Activated naive CD8-positive, alpha-beta T cell (primary cell): ENCODE results near the gene NUDT21.

Experiments used
- H3K27ac Mint-ChIP-seq: one replicate; pipeline ENCODE4 v1.8.0; 2021; ENCODE audit warnings: mixed read lengths
- H3K27me3 Mint-ChIP-seq: one replicate; pipeline ENCODE4 v1.8.0; 2021; ENCODE audit warnings: mixed read lengths
- H3K36me3 Mint-ChIP-seq: one replicate; pipeline ENCODE4 v1.8.0; 2021; ENCODE audit warnings: mixed read lengths
- H3K4me1 Mint-ChIP-seq: one replicate; pipeline ENCODE4 v1.8.0; 2021; ENCODE audit warnings: low read depth, mixed read lengths
- H3K4me3 Mint-ChIP-seq: one replicate; pipeline ENCODE4 v1.8.0; 2021; ENCODE audit warnings: mild to moderate bottlenecking, mixed read lengths
- H3K9me3 Mint-ChIP-seq: one replicate; pipeline ENCODE4 v1.8.0; 2021; ENCODE audit warnings: low read depth, mixed read lengths

The NUDT21 gene

GRCh38 chr16:56436258-56436657 lies 14.9 kb downstream of the NUDT21 start:
- Mint-ChIP-seq H3K4me1 (no peaks in the 10 kb centered on the region), H3K27me3 (no peaks in the 10 kb centered on the region), H3K4me3 (no peak overlapping the region), H3K27ac (no peak overlapping the region), H3K9me3 (no peaks in the 10 kb centered on the region), H3K36me3 (peaks cover 10% of the 10 kb centered on the region)

- H3K4me1 Mint-ChIP-seq, result peaks cover 22% of the 10 kb centered on the region
- no peaks in the 10 kb centered on the region for H3K9me3 Mint-ChIP-seq
- H3K4me3 Mint-ChIP-seq, result no peak overlapping the region
- H3K36me3 Mint-ChIP-seq, result peaks cover 2% of the 10 kb centered on the region
- no peak overlapping the region for H3K27ac Mint-ChIP-seq
- H3K27me3 Mint-ChIP-seq, result no peaks in the 10 kb centered on the region
Measured at GRCh38 chr16:56428091-56428490, 23.0 kb downstream of the NUDT21 start.

DNA sequence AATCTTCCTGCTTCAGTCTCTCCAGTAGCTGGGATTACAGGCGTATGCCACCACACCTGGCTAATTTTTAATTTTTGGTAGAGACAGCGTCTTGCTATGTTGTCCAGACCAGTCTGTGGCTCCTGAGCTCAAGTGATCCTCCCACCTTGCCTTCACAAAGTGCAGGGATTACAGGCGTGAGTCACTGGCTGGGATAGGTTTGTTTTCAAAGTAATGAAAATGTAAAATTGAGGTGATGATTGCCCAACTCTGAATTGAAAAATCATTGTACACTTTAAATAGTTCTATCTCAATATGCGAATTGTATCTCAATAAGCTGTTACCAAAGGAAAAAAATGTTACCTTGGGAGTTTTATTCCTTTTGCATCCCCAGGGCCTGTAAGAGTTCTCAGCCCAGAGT lies 24.5 kb downstream of the NUDT21 start:
- Mint-ChIP-seq H3K27ac (no peak overlapping the region), H3K4me1 (peaks cover 37% of the 10 kb centered on the region), H3K36me3 (no peaks in the 10 kb centered on the region), H3K27me3 (no peaks in the 10 kb centered on the region), H3K9me3 (no peaks in the 10 kb centered on the region), H3K4me3 (peak overlapping the region; percentile 85)

- Mint-ChIP-seq H3K9me3 (no peaks in the 10 kb centered on the region), H3K4me3 (peak within 1 kb of the TSS; percentile 96), H3K27me3 (no peaks in the 10 kb centered on the region), H3K27ac (peak within 1 kb of the TSS; percentile 94), H3K36me3 (no peaks in the 10 kb centered on the region), H3K4me1 (peaks cover 42% of the 10 kb centered on the region)
Measured at GRCh38 chr16:56425439-56425832, 25.7 kb downstream of the NUDT21 start, which contains the start of gene AMFR. Gene AMFR (minus strand): TSS chr16:56425545. CDS start chr16:56425327, 218 bp downstream.

DNA sequence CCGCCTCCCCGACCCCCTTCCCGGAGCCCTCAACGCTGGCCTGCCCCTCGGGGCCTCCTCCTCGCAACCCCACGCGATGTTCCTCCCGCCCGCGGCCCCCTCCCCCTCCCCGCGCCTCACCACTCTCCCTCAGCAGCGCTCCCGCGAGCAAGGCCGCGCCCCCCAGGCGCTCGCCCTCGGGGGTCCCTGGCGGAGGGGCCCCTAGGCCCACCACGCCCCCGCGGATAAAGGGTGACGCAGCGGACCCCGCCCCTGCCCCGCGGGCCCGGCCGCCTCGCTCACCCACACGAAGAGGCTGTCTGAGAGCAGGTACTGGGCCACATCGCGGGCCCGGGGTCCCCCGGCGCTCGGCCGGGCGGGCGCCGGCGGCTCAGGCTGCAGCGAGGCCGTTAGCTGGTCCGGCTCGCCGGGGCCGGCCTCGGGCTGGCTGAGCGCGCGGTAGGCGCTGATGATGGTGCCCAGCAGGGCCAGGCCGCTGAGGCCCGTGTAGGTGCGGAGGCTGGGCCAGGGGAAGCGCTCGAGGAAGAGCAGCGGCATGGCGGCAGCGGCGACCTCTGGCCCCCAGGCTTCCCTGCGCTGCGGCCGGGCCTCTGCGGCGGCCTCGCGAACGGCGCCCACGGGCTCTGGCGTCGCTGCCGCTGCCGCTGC lies 26.2 kb downstream of the NUDT21 start:
- no peak overlapping the region for H3K27ac Mint-ChIP-seq
- H3K27me3 Mint-ChIP-seq, result no peaks in the 10 kb centered on the region
- H3K36me3 Mint-ChIP-seq, result no peaks in the 10 kb centered on the region
- peak overlapping the region; percentile 96 for H3K4me3 Mint-ChIP-seq
- H3K9me3 Mint-ChIP-seq, result no peaks in the 10 kb centered on the region
- H3K4me1 Mint-ChIP-seq, result peaks cover 48% of the 10 kb centered on the region

DNA sequence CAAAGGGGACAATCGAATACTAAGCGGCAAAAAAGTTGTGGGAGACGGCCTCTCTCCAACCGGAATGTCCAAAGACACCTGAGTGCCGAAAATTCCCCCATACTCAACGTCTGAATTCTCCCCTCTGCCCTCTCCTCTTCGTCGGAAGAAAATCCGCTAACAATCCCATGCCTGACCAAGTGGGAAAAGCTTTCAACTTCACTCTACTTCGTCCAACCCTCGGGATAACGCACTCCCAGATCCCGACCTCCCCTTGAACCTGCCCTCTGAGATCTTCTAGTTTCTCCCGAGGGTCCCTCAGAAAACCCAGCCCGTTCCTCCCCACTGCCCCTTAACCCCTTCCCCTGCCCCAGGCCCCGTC lies 26.7 kb downstream of the NUDT21 start:
- peak overlapping the region; percentile 94 for H3K27ac Mint-ChIP-seq
- H3K27me3 Mint-ChIP-seq, result no peaks in the 10 kb centered on the region
- H3K4me1 Mint-ChIP-seq, result peaks cover 48% of the 10 kb centered on the region
- peak overlapping the region; percentile 96 for H3K4me3 Mint-ChIP-seq
- no peaks in the 10 kb centered on the region for H3K9me3 Mint-ChIP-seq
- no peaks in the 10 kb centered on the region for H3K36me3 Mint-ChIP-seq

DNA sequence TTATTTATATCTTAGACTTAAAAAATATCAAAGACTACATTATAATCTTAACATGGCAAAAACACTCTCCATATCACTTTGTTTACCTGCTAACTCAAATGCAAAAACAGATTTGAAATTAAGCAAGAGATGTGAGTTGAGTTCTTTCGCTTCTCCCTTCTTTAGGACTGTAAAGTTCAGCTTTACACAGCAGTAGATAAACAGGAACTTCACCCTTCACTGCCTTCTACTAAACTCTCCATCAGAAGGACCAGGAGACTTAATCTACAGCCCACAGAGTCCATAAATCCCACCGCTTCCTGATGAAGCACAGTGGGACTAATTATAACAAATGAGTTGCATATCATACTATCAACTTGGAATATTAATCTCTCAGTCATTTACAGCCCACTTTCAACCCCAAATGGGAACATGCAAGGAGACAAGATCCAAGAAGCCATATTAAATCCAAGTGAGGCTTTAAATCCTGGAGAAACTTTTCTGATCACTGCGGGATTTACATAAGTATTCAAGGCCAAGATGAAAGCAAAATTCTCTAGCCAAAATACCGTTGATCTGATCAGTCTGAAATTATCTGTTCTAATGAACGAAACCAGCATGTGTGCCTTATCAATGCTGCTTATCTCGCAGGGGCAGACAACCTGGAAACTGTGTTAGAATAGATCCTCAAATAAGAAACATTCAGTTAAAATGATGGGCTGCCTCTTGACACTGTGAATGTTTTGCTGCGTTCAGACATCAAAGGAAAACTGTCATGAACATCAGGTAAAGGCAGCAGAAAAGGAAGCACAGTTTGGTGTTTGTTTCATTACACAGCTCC lies 27.3 kb downstream of the NUDT21 start:
- no peaks in the 10 kb centered on the region for H3K9me3 Mint-ChIP-seq
- H3K36me3 Mint-ChIP-seq, result peaks cover under 1% of the 10 kb centered on the region
- peak overlapping the region; percentile 94 for H3K27ac Mint-ChIP-seq
- no peaks in the 10 kb centered on the region for H3K27me3 Mint-ChIP-seq
- peaks cover 48% of the 10 kb centered on the region for H3K4me1 Mint-ChIP-seq
- peak overlapping the region; percentile 96 for H3K4me3 Mint-ChIP-seq

- peak overlapping the region; percentile 96 for H3K4me3 Mint-ChIP-seq
- peaks cover 2% of the 10 kb centered on the region for H3K36me3 Mint-ChIP-seq
- no peak overlapping the region for H3K27ac Mint-ChIP-seq
- H3K27me3 Mint-ChIP-seq, result no peaks in the 10 kb centered on the region
- H3K9me3 Mint-ChIP-seq, result no peaks in the 10 kb centered on the region
- peaks cover 49% of the 10 kb centered on the region for H3K4me1 Mint-ChIP-seq
Measured at GRCh38 chr16:56422896-56423441, 28.2 kb downstream of the NUDT21 start.

- Mint-ChIP-seq H3K9me3 (no peaks in the 10 kb centered on the region), H3K4me3 (peak overlapping the region; percentile 20), H3K27me3 (no peaks in the 10 kb centered on the region), H3K27ac (peak overlapping the region; percentile 46), H3K36me3 (peaks cover 2% of the 10 kb centered on the region), H3K4me1 (peaks cover 49% of the 10 kb centered on the region)
Measured at GRCh38 chr16:56421976-56422669, 29.0 kb downstream of the NUDT21 start.

- Mint-ChIP-seq H3K9me3 (no peaks in the 10 kb centered on the region), H3K27me3 (no peaks in the 10 kb centered on the region), H3K27ac (peak overlapping the region; percentile 41), H3K4me3 (no peak overlapping the region), H3K4me1 (peaks cover 49% of the 10 kb centered on the region), H3K36me3 (peaks cover 2% of the 10 kb centered on the region)
Measured at GRCh38 chr16:56421313-56421712, 29.8 kb downstream of the NUDT21 start.

GRCh38 chr16:56420613-56421012 lies 30.5 kb downstream of the NUDT21 start:
- Mint-ChIP-seq H3K4me3 (no peak overlapping the region), H3K4me1 (peaks cover 48% of the 10 kb centered on the region), H3K27ac (no peak overlapping the region), H3K27me3 (no peaks in the 10 kb centered on the region), H3K36me3 (peaks cover 2% of the 10 kb centered on the region), H3K9me3 (no peaks in the 10 kb centered on the region)

- H3K4me1 Mint-ChIP-seq, result peaks cover 55% of the 10 kb centered on the region
- no peaks in the 10 kb centered on the region for H3K9me3 Mint-ChIP-seq
- no peaks in the 10 kb centered on the region for H3K27me3 Mint-ChIP-seq
- peak overlapping the region; percentile 59 for H3K27ac Mint-ChIP-seq
- no peak overlapping the region for H3K4me3 Mint-ChIP-seq
- peaks cover 2% of the 10 kb centered on the region for H3K36me3 Mint-ChIP-seq
Measured at GRCh38 chr16:56419740-56420548, 31.2 kb downstream of the NUDT21 start.

GRCh38 chr16:56417138-56417537 lies 34.0 kb downstream of the NUDT21 start:
- Mint-ChIP-seq H3K27ac (no peak overlapping the region), H3K4me3 (no peak overlapping the region), H3K36me3 (peaks cover 5% of the 10 kb centered on the region)

DNA sequence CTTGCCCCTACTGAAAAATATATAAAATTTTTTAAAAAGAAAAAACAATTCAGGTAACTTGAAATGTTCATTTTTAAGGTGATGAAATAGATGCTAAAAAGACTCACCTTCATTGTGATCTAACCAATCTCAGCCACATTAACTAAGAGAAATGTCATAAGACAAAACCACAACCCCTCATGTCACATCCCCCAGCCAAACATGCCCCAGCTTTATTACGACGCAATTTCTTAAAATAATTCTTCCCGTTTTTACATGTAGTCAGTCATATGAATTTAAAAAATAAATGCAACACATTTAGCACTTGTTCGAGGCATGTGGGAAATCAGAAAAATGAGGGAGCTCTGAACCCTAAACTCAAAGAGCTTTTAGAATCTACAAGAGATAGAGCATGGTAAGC lies 35.3 kb downstream of the NUDT21 start:
- no peaks in the 10 kb centered on the region for H3K9me3 Mint-ChIP-seq
- peaks cover 25% of the 10 kb centered on the region for H3K4me1 Mint-ChIP-seq
- H3K4me3 Mint-ChIP-seq, result no peak overlapping the region
- no peaks in the 10 kb centered on the region for H3K27me3 Mint-ChIP-seq
- peaks cover 8% of the 10 kb centered on the region for H3K36me3 Mint-ChIP-seq
- no peak overlapping the region for H3K27ac Mint-ChIP-seq

More at GRCh38 chr16:56417138-56417537, 34.0 kb downstream of the NUDT21 start:
- Mint-ChIP-seq H3K4me1 (peaks cover 34% of the 10 kb centered on the region), H3K9me3 (no peaks in the 10 kb centered on the region), H3K27me3 (no peaks in the 10 kb centered on the region)
